ENCODE data around the gene INTS6. TPM values are rescaled to one million over a fixed set of nuclear protein-coding genes. Genes with fewer than 3 reads are reported as not detected.
A peak's percentile ranks its signal among the peaks of the same experiment; 100 is the strongest.

INTS6 gene
- 49.7 TPM for total RNA-seq

- peak; percentile 100 for DNase-seq (ENCODE audit: low spot score)
These were observed at the start of gene INTS6 for GRCh38 chr13:51452361-51453206. INTS6 (minus strand) TSS chr13:51453036; CDS start chr13:51452525, 511 bp downstream.

- no peak for DNase-seq (ENCODE audit: low spot score)
These were observed 49.4 kb upstream of the INTS6 start for GRCh38 chr13:51502153-51502651.

- no peak for DNase-seq (ENCODE audit: low spot score)
These were observed 48.8 kb upstream of the INTS6 start for GRCh38 chr13:51501592-51502152.

GRCh38 chr13:51501096-51501495 lies 48.3 kb upstream of the INTS6 start:
- DNase-seq (ENCODE audit: low spot score) = no peak

- no peak for DNase-seq (ENCODE audit: low spot score)
These were observed 47.9 kb upstream of the INTS6 start for GRCh38 chr13:51500687-51501086.

GRCh38 chr13:51499841-51500240 lies 47.0 kb upstream of the INTS6 start:
- DNase-seq (ENCODE audit: low spot score) = no peak

GRCh38 chr13:51495316-51495715 lies 42.5 kb upstream of the INTS6 start:
- no peak for DNase-seq (ENCODE audit: low spot score)

- DNase-seq (ENCODE audit: low spot score) = no peak
These were observed 41.3 kb upstream of the INTS6 start for GRCh38 chr13:51494156-51494555.

GRCh38 chr13:51488212-51488611 lies 35.4 kb upstream of the INTS6 start:
- no peak for DNase-seq (ENCODE audit: low spot score)

- no peak for DNase-seq (ENCODE audit: low spot score)
These were observed 28.8 kb upstream of the INTS6 start for GRCh38 chr13:51481656-51482055.

- no peak for DNase-seq (ENCODE audit: low spot score)
These were observed 26.3 kb upstream of the INTS6 start for GRCh38 chr13:51479199-51479523.

GRCh38 chr13:51478418-51479198 lies 25.8 kb upstream of the INTS6 start:
- DNase-seq (ENCODE audit: low spot score) = no peak

GRCh38 chr13:51477653-51478324 lies 25.0 kb upstream of the INTS6 start:
- no peak for DNase-seq (ENCODE audit: low spot score)

GRCh38 chr13:51477149-51477548 lies 24.3 kb upstream of the INTS6 start:
- DNase-seq (ENCODE audit: low spot score) = no peak

- DNase-seq (ENCODE audit: low spot score) = no peak
These were observed 23.1 kb upstream of the INTS6 start for GRCh38 chr13:51475727-51476501.

- DNase-seq (ENCODE audit: low spot score) = no peak
These were observed 17.0 kb upstream of the INTS6 start for GRCh38 chr13:51469790-51470189.

- DNase-seq (ENCODE audit: low spot score) = no peak
These were observed 14.9 kb upstream of the INTS6 start for GRCh38 chr13:51467730-51468129.

GRCh38 chr13:51465124-51465523 lies 12.3 kb upstream of the INTS6 start:
- no peak for DNase-seq (ENCODE audit: low spot score)

GRCh38 chr13:51457086-51457815 lies 4.4 kb upstream of the INTS6 start:
- DNase-seq (ENCODE audit: low spot score) = no peak

GRCh38 chr13:51456510-51456909 lies 3.7 kb upstream of the INTS6 start:
- DNase-seq (ENCODE audit: low spot score) = no peak

GRCh38 chr13:51455532-51455931 lies 2.7 kb upstream of the INTS6 start:
- DNase-seq (ENCODE audit: low spot score) = no peak
